GM18511 (cell line): ENCODE results near the gene LGALS12.
A peak's percentile ranks its signal among the peaks of the same experiment; 100 is the strongest.
"Not testable (repeated sequence)": the region's sequence is repeated elsewhere in the genome, so short reads cannot be mapped to it uniquely, and the experiment has no call there.

ENCODE experiments used
- ATAC-seq: cut with Tn5 transposase; IDR thresholded peaks from one replicate; pipeline ENCODE4 v1.9.1; 2021; ENCODE audit warnings: mild to moderate bottlenecking, moderate library complexity; ENCODE audit not compliant: unreplicated experiment

Gene LGALS12

DNA sequence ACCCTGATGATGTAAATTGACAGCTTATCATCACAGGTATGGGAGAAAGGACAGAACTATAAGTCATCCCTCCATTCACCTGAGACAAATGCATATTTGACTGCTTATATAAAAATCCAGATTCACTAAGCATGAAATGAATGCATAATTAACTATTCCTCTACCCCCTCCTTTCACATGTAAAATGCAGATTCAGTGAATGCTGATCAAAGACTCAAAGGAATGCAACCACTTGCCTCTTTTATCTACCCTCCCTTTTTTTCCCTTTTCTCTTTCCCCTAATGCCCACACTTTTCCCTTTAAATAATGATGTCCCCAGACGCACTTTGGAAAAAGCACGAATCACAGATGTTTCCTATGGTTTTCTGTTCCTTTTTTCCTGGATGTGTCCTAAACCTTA, 26.2 kb downstream of the LGALS12 start:
- no peak for ATAC-seq

- no peak for ATAC-seq
Observed at GRCh38 chr11:63532799-63533475, 27.1 kb downstream of the LGALS12 start.

GRCh38 chr11:63534076-63534475, 28.2 kb downstream of the LGALS12 start:
- ATAC-seq, result no peak

DNA sequence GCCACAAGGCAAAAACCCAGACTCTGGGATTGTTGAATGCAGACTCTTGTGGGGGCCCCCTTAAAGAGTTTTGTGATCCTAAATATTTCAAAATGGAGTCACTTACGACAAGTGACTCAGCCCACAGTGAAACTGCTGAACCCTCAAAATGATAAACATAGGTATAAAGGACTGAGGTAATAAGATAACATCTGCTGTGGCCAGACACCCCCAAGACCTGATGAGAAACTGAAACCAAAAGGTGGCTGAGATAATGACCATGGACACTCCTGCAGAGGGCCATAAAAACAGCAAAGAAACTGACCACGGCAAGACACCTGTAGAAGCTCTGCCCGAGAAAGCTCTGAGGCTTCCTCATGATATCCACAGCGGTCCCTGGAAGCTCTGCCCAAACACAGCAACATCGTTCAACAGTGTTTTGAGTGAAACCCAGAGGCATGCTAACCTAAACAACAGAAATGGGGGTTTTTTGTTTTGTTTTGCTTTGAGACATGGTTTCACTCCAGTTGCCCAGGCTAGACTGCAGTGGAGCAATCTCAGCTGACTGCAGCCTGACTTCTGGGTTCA, 29.1 kb downstream of the LGALS12 start:
- ATAC-seq, result peak; percentile 57

GRCh38 chr11:63535734-63536133, 29.9 kb downstream of the LGALS12 start:
- no peak for ATAC-seq

DNA sequence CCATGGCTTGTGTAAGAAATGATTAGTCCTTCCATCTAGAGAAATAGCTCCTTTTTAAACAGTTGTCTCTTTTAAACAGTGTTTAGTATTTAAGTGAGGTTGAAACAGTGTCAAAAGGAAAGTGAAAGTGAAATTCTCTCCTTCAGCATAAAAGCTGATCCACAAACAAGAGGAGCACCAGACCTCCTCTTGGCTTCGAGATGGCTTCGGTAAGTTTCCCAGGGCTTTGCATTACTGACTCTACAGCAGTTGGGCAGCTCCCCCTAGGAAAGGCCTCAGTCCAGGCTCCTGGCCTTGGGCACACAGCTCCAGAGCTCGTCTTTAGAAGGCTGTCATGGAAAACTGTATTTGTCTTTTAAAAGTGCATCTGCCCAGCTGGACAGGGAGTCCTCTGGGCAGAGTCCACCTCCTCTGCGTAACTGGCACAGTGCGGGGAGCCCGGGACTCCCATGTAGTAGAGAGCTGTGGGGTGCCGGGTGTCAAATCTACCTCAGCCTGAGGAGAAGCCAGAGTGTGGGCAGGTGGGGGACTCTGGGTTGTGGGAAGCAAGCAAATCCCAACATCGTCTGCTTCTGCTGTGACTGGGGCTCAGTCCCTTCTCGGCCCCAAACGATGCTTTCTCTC, 30.9 kb downstream of the LGALS12 start, which contains the start of gene PLAAT4:
Gene PLAAT4, plus strand, starts transcription at position 140 of the 624 bp plus-strand sequence. Its CDS starts 61 bp downstream, at position 201.
- ATAC-seq, result no peak

DNA sequence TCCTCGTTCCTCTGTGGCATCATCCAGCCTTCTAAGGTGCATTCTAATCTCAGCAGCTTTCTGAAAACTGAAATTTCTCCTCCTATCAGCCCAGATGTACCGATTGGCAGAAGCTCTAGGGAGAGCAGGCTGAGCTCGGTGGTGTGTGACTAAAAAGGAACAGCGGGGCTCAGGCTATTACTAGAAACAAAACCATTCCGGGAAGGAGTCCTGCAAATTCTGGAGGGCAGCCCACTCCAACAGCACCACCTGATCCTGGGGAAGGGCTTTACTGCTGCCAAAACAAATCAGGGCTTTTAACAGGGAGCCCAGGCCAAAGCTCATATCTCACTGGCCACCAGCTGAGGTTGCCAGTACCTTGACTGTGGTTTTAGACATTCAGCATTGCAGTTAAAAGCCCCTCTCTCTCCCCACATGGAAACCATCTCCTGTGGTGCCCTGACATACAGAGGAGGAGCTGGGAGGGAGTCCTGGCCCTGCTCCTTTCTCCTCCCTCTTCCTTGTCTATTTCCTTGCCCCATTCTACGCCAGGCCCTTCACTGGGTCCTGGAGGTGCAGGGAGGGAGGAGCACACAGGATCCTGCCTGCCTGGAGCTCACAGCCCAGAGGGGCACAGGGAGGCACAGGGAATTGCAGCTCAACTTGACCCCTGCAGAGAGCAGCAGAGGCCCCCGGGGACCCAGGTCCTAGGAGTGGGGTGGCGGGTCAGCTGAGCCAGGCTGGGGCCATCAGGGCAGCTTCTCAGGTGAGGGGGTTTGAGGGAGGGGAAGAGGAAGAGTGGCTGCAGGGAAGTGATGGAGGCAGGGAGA, 31.6 kb downstream of the LGALS12 start:
- ATAC-seq, result no peak

DNA sequence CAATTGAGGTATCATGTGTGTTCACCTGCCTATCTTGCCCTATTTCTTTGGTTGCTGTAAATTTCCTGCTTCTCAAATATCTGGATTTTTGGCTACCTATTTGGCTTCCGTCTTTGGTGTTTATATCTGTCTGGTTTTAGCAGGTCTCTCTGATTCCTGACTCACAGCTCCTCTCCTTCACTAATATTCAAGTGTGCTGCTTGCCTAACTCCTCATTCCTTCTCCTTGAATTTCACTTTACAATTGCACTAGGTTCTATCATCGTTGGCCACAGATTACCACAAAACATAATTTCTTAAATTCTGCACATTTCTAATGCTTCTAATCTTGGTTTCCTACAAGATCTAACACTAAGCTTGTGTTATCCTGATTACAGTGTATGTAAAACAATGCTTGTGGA, 36.6 kb downstream of the LGALS12 start:
- ATAC-seq, result not testable (repeated sequence)

DNA sequence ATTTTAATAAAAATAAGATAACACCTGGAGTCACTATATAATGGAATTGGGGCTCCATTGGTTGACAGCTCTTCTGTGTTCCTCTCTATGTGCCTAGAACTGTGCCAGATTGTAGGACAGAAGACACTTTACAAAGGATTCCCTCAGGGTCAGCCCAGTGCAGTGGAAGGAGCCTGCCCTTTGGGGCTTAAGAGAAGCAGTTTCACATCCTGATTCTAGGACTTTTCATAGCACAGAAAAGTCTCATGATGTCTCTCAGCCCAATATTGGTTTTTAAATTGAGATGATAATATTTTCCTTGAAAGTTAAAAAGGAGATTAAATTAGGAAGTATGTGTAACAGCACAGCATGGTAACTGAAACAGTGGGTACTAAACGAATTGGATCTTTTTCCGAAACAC, 37.8 kb downstream of the LGALS12 start:
- ATAC-seq, result no peak

DNA sequence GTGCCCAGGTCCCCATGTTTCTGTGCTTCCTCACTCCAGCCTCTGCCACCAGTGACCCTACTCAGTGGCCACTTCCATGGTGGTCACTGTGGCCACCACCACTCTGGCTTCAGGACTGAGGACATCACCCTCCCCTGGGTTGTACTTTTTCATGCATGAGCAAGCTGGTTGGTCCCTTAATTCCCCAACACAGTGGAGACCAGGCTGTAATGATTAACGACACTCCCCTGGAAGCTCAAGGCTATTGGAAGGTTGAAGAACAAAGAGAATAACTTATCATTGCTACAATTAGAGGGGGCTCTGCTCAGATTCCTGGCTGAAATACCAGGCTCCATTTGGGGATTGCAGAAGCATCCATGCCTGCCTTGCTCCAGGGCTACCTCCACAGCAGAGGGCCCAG, 41.2 kb downstream of the LGALS12 start:
- ATAC-seq, result no peak

- no peak for ATAC-seq
Observed at GRCh38 chr11:63548178-63548577, 42.3 kb downstream of the LGALS12 start.

- ATAC-seq, result no peak
Observed at GRCh38 chr11:63549411-63549810, 43.5 kb downstream of the LGALS12 start.

GRCh38 chr11:63550156-63550700, 44.3 kb downstream of the LGALS12 start:
- ATAC-seq, result not testable (repeated sequence)

DNA sequence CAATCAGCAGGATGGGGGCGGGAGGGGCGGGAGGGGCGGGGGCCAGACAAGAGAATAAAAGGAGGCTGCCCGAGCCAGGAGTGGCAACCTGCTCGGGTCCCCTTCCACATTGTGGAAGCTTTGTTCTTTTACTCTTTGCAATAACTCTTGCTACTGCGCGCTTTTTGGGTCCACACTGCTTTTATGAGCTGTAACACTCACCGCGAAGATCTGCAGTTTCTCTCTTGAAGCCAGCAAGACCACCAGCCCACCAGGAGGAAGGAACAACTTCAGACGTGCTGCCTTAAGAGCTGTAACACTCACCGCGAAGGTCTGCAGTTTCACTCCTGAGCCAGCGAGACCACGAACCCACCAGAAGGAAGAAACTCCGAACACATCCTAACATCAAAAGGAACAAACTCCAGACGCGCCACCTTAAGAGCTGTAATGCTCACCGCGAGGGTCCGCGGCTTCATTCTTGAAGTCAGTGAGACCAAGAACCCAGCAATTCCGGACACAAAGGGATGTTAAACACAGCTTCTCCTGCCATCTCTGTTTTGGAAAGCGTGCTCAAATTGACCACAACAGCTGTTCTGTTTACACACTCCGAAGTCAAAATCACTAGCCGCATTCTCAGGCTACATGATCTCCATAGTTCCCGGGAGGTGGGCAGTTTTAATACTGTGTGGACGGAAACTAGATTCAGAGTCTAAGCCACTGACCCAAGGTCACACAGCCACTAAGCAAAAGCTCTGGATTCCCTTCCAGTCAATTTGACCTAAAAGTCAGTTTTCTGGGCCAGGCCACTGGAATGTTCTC, 45.4 kb downstream of the LGALS12 start:
- no peak for ATAC-seq

DNA sequence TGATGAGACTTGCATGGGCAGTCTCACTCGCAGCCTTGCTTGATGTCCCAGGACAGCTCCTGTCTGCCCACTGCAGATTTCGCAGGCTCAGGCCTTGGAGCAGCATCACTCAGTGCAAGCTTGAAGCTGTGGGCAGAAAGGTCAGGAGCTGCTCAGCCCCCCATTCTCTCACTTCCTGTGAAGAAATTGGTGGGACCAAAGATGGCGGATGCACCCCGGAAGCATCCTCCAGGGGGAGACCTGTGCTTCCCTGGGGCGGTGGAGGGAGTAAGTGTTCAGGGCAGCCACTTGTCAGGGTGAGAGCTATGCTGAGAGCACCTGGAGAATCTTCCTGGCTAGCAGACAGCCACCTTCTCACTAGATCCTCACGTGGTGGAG, 46.0 kb downstream of the LGALS12 start:
- ATAC-seq, result no peak

GRCh38 chr11:63552921-63553320, 47.0 kb downstream of the LGALS12 start:
- no peak for ATAC-seq

GRCh38 chr11:63553759-63554158, 47.9 kb downstream of the LGALS12 start:
- peak; percentile 82 for ATAC-seq

GRCh38 chr11:63554877-63555223, 49.0 kb downstream of the LGALS12 start:
- ATAC-seq, result no peak

- ATAC-seq, result no peak
Observed at GRCh38 chr11:63556404-63557013, 50.6 kb downstream of the LGALS12 start.

DNA sequence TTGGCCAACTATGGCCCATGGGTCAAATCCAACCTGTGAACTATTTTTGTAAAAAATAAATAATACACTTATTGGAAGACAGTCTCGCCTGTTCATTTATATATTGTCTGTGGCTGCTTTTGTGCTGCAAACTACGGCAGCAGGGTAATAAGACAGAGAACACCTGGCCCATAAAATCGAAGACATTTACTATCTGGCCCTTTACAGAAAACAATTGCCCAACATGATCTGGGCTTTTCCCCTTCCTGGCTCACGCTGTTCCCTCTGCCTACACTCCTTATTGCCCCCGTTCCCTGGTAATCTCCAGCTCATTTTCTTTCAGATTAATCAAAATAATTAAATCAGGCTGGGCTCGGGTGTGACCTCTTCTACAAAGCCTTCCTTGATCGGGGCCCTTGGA, 51.7 kb downstream of the LGALS12 start:
- no peak for ATAC-seq
